HG02642 (cell line): ENCODE measurements around the gene HIVEP1.
"Not testable (repeated sequence)": the region's sequence is repeated elsewhere in the genome, so short reads cannot be mapped to it uniquely, and the experiment has no call there.

Experiments
- ATAC-seq: cut with Tn5 transposase; IDR thresholded peaks from one replicate; pipeline ENCODE4 v1.9.1; 2021; ENCODE audit warnings: mild to moderate bottlenecking; ENCODE audit not compliant: unreplicated experiment, poor library complexity

HIVEP1 gene

DNA sequence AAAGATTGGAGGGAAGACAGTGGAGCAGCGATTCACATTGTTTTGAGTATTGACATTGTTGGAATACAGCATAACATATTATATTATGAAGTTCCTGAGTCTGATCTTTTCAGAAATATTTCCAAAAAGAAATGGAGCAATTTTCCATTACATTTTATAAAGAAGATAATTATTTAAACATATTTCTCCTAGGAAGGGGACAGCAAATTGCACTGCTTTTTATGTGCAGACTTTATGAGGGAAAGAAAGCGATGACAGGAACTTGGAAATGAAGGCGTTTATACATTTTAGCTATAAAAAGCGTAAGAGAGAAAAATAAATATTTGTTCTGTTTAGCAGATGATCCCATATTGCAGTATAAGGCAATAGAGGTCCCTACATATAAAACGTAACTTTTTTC lies 161.1 kb downstream of the HIVEP1 start:
- no peak for ATAC-seq

DNA sequence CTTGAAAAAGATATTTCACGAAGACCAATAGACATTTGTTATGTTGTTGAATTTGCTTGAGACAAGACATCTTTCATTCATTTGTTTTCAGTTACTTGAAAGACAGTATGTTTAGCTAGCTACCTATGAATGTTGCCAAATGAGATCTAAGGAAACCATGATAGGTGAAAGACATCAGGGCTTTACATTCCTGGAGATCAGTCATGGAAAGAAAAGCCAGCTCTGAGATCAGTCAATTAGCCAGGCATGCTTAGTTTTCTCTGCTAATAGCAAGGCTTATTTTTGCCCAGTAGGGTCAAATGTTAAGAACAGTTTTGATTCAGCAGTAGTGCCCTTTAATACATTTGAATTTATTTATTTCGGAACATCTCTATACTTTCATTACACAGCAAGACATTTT lies 161.5 kb downstream of the HIVEP1 start:
- ATAC-seq: no peak

DNA sequence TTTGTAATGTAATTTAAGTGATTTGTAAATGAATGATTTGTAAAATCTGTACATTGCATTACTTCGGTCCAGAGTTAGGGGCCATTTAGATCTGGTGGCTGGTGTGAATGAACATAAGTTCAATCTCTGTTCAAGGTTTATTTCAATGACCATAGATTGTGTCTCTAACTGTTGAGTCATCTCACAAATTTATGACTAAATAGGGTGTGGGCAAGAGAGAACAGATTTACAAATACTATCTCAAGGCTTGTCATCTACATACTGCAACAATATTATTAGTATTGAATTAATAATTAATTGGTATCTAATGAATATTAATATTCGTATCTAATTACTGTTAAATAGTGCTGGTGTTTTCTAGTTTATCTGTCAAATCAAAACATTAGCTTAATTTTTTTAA lies 162.8 kb downstream of the HIVEP1 start:
- no peak for ATAC-seq

DNA sequence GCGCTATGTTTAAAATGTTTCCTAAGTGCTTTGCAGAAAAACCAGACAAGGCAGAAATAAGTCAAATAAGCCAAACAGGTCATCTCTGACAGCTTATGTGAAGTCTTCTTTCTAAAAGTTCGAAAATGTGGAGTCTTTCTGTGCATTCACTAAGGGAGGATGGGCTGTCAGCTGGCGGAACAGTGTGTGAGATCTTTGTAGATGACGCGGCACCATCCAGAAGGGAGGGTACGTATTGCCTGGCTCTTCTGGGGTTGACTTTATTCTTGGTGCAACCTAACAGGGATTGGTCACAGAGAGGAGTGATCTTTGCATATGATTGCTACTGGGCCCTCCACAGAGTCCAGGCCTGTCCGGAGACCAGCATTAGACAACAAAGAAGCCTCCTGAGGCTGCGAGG lies 163.5 kb downstream of the HIVEP1 start:
- ATAC-seq: no peak

DNA sequence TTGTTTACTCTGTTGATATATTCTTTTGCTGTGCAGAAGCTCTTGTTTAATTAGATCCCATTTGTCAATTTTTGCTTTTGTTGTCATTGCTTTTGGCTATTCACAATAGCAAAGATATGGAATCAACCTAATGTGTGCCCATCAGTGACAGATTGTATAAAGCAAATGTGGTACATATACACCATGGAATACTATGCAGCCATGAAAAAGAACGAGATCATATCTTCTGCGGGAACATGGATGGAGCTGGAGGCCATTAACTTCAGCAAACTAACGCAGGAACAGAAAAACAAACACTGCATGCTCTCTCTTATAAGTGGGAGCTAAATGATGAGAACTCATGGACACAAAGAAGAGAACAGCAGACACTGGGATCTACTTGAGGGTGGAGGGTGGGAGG lies 164.7 kb downstream of the HIVEP1 start:
- not testable (repeated sequence) for ATAC-seq

DNA sequence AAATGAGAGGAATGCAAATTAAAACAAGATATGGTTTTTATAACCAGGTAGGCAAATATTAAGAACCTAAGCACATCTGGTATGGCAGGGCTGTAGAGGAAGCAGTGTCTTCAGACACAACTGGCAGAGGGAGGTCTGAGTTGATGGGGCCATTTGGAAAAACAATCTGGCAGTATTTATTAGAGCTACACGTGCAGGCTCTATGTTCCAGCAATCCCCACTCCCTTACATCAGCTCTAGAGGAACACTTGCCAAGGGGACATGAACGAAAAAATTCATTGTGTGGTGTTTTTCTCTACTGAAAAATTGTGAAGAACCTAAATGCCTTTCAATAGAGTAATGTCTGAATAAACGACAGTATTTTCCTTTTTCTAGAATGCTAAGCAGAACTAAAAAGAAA lies 166.4 kb downstream of the HIVEP1 start:
- no peak for ATAC-seq

DNA sequence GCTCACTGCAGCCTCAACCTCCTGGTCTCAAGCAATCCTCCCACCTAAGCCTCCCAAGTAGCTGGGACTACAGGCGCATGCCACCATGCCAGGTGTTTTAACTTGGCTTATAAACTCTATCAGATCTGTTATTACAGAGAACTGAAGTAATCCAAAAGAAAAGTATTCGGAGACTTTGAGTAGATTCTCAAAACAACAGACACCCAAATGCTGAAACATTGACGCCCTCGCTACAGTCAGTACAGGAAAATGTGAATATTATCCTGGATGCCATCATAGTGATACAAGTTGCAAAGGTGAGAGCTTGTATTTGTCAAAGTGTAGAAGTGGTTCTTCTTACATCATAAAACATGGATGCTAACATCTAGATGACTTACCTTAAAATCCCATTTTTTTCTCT lies 169.4 kb downstream of the HIVEP1 start:
- no peak for ATAC-seq

DNA sequence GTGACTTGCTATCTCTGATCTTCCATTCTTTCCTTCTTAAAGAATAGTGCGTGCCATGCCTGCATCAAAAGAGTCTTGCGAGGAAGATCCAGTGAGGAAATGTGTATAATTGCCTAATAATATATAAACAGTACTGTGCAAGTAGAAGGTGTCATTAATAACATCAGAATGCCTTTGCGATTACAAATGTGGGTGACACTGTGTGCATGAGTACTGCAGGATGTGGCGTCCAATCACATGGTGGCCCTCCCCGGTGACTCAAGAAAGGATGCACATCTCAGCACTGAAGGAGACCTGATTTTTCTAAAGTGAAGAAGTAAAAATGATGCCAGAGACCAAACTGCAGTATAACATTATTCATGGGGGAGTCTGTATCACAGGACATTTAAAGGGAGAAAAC lies 170.6 kb downstream of the HIVEP1 start:
- no peak for ATAC-seq

DNA sequence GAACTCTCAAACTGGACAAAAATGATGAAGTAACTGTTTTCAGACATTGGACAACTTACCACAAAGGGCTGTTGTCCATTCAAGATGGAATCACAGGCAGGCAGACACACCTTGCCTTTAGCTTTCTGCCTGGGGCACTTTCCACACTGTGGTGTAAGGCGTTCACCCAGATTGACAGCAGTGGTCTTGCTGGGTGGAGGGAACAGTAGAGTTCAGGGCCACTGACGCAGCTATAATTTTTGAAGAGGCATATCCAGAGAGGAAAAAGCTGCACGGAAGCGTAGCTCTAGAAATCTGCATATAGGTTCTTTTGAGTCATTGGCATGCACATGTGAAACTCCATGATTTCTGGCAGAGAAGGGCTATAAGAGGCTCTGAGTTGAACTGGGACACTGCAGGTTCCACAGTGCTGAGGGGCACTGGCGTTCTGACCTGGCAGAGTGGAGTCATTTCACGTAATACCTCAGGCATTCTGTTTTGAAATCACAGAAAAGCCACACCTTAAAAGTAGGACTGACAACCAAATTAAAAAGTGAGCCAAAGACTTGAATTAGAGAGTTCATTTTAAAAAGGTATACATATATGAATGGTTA lies 173.1 kb downstream of the HIVEP1 start:
- ATAC-seq: no peak

DNA sequence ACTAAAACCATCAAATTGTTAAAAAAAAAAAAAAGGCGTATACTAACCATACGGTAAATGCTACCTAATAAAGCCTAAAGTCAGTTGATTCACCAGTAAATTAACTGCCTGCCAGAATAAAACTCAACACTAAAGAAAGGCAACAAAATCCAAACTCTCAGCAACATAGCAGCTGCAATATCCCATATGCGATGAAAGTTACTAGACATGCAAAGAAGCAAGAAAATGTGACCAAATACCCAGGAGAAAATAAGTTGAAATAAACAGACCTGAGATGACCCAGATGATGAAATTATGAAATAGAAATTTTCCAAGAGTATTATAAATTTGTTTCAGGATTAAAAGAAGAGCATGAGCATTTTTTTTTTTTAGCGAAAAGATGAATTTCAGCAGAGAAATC lies 174.4 kb downstream of the HIVEP1 start:
- ATAC-seq: no peak

DNA sequence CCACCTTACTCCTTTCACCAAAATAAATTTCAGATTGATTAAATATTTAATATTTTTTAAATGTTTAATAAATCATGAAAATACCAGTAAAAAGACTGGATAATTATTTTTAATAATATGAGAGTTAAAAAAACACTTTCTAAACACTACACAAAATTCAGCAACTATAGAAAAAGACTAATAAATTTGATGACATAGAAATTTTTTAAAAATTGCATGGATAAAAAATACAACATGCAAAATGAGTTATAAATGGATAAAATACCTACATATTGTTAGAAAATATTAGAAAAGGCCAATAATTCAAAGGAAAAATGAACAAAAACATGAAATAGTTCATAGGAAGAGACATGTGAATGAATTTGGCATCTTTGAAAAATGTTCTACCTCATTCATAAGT lies 177.0 kb downstream of the HIVEP1 start:
- no peak for ATAC-seq

DNA sequence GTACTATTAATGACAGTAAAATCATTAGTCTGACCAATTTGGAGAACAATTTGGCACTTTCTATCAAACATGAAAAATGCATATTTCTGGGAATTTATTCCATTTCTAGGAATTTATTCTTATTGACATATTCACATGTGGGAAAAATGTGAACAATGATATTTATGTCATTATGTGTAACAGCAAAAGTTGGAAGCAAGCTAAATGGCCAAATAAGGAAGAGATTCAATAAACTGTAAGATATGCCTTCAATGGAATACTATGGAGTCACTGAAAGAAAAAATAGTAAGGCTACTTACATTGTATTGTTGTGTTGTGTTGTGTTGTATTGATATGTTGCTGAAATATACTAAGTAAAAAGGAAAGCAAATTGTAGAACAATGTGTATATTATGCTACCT lies 177.5 kb downstream of the HIVEP1 start:
- ATAC-seq: no peak

DNA sequence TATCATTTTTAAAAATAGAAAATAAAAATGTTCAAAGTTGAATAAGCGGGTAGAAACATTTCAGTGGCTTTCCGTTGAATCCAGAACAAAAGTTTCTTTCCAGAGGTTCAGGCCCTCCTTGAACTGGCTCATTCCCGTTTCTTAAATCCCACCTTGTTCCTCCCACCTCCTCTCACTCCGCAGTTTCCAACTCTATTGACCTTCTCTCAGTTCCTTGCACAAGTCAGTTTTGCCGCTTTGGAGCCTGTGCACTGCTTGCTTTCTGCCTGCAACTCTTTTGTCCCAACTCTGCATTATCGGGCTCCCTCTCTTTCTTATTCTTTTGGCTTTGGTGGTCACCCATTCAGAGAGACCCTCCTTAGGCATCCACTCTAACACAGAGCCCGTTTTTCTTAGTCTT lies 178.1 kb downstream of the HIVEP1 start:
- ATAC-seq: no peak

DNA sequence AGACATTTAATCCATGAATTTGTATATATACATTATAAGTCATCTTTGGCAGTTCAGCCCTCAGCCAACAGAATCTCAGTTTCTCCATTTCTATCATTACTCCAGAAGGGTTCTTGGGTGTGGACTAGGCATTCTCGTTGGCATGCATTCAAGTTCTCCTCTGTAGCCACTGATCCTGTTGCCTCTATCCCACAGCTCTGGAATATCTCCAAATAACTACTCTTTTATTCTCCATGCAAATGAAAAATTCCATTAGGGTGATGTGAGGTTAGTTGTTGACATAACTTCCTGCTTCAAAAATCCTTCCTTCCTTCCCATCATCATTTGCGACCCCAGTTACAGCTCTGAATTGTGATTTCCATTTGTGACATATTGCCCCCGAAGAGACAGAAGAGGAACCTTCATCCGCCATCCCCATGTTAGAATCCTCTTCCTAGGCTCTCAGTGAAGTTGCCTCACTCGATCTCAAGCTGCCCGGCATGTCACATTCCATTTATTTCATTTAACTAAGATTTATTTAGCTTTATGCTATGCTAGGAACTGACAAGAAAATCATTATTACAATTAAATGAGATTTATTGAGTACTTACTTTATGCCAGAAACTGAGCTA lies 184.3 kb downstream of the HIVEP1 start:
- no peak for ATAC-seq

DNA sequence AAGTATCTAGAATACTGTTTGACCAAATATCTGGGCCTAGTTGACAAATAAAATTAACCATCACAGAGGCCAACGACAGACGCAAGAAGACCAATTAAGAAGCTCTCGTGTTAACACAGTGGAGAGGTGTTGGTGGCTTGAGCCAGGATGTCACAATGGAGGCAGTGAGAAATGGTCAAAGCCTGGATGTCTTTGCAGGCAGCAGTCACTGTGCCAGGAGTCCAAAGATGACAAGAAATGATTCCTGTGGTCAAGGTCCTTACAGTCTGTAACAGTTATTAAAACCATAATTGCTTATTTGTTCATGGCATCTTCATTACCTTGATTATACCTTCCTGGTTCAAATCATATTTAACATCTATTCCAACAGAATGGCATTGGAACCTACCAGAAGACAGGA lies 186.7 kb downstream of the HIVEP1 start:
- ATAC-seq: no peak

DNA sequence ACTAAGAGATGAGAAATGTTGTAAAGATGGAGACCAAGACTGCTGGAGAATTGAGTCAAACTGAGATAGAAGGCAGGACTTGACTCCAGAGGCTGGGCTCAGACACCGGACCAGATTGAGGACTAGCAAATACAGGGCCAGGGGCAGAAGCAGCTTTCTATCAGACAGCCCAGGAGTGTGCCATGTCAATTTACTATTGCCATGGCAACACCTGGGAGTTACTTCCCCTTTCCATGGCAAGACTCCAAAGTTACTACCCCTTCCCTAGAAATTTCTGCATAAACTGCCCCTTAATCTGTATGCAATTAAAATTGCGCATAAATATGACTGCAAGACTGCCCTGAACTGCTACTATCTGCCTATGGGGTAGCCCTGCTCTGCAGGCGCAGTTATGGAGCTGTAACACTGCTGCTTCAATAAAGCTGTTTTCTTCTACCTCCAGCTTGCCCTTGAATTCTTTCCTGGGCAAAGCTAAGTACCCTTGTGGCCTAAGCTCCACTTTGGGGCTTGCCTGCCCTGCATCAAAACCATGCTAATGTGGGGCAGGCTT lies 188.0 kb downstream of the HIVEP1 start:
- ATAC-seq: no peak

DNA sequence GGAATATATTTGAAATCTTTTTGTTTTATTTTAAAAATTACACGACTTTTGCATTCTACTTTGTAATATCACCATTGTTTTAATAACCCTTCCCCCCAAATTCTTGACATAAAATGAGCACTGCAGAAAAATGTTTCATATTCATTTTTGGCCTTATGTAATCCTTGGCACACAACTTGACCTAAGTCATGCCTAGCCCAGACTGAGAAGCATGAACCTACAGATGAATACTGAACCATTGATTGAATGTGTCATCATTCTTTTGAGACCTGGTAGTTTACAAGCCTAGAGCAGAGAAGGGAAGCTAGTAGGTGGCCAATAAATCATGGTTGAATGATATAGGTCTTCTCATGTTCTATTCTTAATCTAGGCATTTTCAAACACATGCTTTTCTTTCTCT lies 188.6 kb downstream of the HIVEP1 start:
- no peak for ATAC-seq

DNA sequence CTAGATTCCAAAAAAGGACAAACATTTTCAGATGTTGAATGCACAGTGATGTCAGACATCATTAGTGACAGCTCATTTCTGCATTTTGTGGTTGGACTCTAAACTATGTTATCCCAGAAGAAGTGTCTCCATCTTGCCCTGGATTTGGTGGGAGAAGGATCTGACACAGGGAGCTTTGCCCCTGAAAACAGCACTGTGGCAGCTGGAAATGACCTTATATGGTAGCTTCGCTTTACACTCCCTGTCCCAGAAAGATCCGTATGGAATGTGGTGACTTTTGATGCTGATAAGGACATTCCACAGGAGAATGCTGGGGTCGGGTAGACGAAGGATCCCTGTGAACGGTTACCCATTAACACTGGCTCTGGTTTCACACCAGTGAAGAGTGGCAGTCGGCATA lies 190.9 kb downstream of the HIVEP1 start:
- no peak for ATAC-seq

DNA sequence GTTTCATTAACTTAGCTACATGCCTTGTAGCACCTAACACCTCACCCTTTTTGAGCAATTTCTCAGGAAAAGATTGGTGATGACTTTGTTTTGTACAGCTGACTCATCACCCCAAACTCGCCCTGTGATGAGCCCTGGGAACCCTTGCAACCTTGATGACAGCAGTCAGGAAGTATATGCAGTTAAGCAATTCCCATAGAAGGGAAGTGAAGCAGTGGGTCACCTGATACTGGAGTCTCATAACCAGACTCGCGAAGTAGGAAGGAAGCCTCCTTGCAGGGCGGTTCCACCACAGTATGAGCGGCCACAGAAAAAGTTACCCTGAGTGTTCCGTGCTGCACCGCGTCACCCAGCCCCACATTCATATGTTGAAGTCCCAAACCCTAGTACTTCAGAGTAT lies 196.1 kb downstream of the HIVEP1 start:
- no peak for ATAC-seq

DNA sequence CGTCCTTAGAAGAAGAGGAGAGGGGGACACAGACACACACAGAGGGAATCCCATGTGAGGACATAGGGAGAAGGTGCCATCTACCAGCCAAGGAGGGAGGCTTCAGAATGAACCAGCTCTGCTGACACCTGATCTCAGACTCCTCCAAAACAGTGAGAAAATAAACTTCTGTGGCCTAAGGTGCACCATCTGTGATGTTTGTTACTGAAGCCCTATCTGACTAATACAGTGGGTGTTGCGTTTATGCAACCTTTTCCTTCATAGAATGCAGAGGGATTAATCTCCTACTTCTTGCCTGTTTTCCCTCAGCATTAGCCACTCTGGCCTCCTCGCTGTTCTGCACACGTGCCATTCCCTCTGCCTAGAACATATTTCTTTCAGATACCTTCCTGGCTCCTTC lies 196.6 kb downstream of the HIVEP1 start:
- no peak for ATAC-seq
